ENCODE results near the gene DOCK4.

DOCK4 gene

DNA sequence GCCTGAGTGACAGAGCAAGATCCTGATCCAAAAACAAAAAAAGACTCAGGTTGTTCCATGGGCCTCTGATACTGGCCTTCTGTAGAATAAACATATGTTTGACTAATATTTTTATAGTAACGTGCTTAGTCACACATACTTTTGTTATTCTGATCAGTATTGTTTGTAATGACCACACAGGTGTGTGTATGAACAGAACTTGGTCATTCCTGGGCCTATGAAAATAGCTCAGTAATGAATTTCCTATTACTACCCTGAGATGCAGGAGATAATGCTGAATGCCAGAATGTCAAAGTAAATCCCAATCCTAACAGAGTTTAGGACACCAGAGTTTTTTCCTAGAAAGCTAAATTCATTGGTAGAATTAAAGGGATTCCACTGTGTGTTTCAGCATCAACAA lies 108.7 kb downstream of the DOCK4 start:
- TF ChIP-seq, protein P1, sequence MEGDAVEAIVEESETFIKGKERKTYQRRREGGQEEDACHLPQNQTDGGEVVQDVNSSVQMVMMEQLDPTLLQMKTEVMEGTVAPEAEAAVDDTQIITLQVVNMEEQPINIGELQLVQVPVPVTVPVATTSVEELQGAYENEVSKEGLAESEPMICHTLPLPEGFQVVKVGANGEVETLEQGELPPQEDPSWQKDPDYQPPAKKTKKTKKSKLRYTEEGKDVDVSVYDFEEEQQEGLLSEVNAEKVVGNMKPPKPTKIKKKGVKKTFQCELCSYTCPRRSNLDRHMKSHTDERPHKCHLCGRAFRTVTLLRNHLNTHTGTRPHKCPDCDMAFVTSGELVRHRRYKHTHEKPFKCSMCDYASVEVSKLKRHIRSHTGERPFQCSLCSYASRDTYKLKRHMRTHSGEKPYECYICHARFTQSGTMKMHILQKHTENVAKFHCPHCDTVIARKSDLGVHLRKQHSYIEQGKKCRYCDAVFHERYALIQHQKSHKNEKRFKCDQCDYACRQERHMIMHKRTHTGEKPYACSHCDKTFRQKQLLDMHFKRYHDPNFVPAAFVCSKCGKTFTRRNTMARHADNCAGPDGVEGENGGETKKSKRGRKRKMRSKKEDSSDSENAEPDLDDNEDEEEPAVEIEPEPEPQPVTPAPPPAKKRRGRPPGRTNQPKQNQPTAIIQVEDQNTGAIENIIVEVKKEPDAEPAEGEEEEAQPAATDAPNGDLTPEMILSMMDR (IDR thresholded peaks at IDR 0.05; ENCODE audit: control insufficient read depth, insufficient read depth, low read depth, low read length, missing control alignments): no peak
- no peak for DNase-seq (ENCODE audit: low read depth)
- H3K4me3 ChIP-seq (ENCODE audit: control insufficient read depth, low read depth, low read length): no peak overlapping the region

DNA sequence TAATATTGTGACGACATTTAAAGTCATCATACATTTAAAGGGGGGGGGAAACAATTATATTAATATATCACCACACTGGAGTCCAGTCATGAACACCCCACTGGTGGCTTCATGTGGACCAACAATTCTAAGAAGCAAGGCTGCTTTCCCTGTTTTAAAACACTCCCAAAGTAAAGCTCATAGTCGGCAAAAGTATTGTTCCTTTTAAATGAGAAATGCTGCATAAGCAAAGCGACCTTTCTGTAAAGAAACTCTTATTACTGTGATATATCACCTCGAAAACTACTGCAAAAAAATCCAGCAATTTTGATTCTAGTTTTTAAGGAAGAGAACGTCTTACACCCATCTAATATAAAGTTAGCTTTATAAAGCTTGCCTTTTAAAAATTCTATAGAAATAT lies 112.8 kb downstream of the DOCK4 start:
- TF ChIP-seq, protein P1 (IDR thresholded peaks at IDR 0.05; ENCODE audit: control insufficient read depth, insufficient read depth, low read depth, low read length, missing control alignments): no peak
- no peak overlapping the region for H3K4me3 ChIP-seq (ENCODE audit: control insufficient read depth, low read depth, low read length)
- no peak for DNase-seq (ENCODE audit: low read depth)

DNA sequence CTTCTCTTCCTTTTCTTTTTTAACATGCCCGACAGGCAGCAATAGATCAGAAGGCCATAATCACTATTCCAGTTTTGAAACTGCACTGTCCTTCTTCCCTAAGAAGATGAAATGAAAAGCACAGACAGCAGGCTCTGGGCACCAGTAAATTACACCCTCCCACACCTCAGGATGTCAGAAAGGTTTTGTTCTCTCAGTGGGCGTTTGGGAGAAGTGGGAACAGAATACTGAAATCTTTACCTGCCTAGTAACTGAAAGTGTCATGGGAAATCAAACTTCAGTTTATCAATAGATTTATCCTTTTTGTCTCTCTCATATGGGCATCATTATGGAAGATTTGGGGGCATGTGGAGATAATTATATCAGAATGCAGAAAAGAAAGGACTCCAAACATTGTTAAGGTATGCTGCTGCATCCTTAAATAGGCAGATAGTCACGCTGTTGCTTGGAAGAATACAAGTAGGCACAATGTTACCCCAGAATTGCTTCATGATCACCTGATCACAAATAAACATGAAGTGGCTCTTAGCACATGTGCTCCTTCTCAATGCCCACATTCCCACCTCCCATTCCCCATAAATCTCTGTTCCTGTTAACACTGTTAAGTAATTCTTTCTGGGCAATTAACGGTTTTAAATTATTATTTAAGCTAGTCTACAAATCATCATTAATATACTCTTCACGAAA lies 113.3 kb downstream of the DOCK4 start:
- no peak for DNase-seq (ENCODE audit: low read depth)
- TF ChIP-seq, protein P1 (IDR thresholded peaks at IDR 0.05; ENCODE audit: control insufficient read depth, insufficient read depth, low read depth, low read length, missing control alignments): no peak
- no peak overlapping the region for H3K4me3 ChIP-seq (ENCODE audit: control insufficient read depth, low read depth, low read length)

DNA sequence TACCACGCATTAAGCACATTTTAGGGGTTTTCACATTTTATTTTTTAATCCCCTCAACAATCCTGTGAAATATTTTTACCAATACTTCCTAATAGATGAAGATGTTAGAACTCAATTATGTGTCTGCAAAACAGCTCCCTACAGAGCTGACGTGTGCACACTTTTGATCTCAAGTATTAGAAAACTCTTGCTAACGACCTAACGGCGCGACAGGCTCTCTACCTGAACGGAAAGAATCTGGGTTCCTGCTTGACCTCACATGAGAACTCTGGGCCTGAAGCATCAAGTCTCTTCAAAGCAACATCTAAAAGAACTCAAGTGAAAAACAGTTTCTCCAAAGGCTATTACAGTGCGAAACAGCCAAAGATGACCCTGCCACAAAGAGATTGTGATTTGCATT lies 113.9 kb downstream of the DOCK4 start:
- H3K4me3 ChIP-seq (ENCODE audit: control insufficient read depth, low read depth, low read length): no peak overlapping the region
- TF ChIP-seq, protein P1 (IDR thresholded peaks at IDR 0.05; ENCODE audit: control insufficient read depth, insufficient read depth, low read depth, low read length, missing control alignments): no peak
- no peak for DNase-seq (ENCODE audit: low read depth)

DNA sequence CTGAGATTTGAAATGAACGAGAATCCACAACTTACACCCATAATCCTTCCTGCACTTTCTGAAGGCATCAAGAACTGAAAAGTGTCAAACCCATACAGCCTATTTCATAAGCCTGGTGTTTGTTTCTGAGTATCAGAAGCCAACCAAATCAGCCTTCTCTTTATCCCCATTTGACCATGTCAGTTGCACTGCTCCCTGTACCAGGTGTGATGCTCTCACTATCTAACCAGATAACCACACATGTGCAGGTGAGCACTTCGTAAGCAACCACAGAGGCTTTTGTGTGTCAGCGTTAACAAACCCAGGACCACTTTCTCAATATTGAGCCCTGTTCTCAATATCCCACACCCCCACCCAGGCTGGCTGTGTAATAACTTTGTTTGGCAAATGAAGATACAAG lies 114.4 kb downstream of the DOCK4 start:
- TF ChIP-seq, protein P1 (IDR thresholded peaks at IDR 0.05; ENCODE audit: control insufficient read depth, insufficient read depth, low read depth, low read length, missing control alignments): no peak
- no peak overlapping the region for H3K4me3 ChIP-seq (ENCODE audit: control insufficient read depth, low read depth, low read length)
- no peak for DNase-seq (ENCODE audit: low read depth)

DNA sequence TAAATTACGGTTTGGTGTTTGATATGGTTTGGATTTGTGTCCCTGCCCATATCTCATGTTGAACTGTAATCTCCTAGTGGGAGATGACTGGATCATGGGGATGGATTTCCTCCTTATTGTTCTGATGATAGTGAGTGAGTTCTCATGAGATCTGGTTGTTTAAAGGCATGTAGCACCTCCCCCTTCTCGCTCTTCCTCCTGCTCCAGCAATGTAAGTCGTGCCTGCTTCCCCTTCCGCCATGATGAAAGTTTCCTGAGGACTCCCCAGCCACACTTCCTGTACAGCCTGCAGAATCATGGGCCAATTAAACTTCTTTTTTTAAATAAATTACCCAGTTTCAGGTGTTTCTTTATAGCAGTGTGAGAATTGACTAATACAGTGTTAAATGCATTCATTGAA lies 116.6 kb downstream of the DOCK4 start:
- no peak for DNase-seq (ENCODE audit: low read depth)
- TF ChIP-seq, protein P1 (IDR thresholded peaks at IDR 0.05; ENCODE audit: control insufficient read depth, insufficient read depth, low read depth, low read length, missing control alignments): no peak
- no peak overlapping the region for H3K4me3 ChIP-seq (ENCODE audit: control insufficient read depth, low read depth, low read length)
